ES-I3 (cell line): ENCODE data around the gene COL25A1.
"Not testable (repeated sequence)": the region's sequence is repeated elsewhere in the genome, so short reads cannot be mapped to it uniquely, and the experiment has no call there.

Experiments
- H3K36me3 ChIP-seq: 2 replicates; pipeline ENCODE4 v1.6.1; 2013; ENCODE audit warnings: mild to moderate bottlenecking, low read length, control low read depth, moderate library complexity; ENCODE audit not compliant: insufficient read depth
- H3K4me1 ChIP-seq: 2 replicates; pipeline ENCODE4 v1.6.1; 2013; ENCODE audit warnings: mild to moderate bottlenecking, control low read depth, low read length; ENCODE audit not compliant: insufficient read depth
- H3K9ac ChIP-seq: 2 replicates; pipeline ENCODE4 v1.6.1; 2013; ENCODE audit warnings: low read depth, mild to moderate bottlenecking, low read length, moderate library complexity
- H3K9me3 ChIP-seq: 2 replicates; pipeline ENCODE4 v1.6.1; 2013; ENCODE audit warnings: mild to moderate bottlenecking, low read length, moderate library complexity; ENCODE audit not compliant: control insufficient read depth, insufficient read depth

Gene COL25A1

GRCh38 chr4:109078724-109079123, 223.7 kb downstream of the COL25A1 start:
- Histone ChIP-seq H3K9ac (no peak overlapping the region), H3K36me3 (no peaks in the 10 kb centered on the region), H3K9me3 (no peaks in the 10 kb centered on the region; the same call in 1 of the 2 replicates), H3K4me1 (0 out of 2 replicates have a peak, but pooled peaks cover 3% of the 10 kb centered on the region)

GRCh38 chr4:109077505-109077904, 225.0 kb downstream of the COL25A1 start:
- H3K4me1 ChIP-seq, result 0 out of 2 replicates have a peak, but pooled peaks cover 3% of the 10 kb centered on the region
- no peaks in the 10 kb centered on the region; the same call in 1 of the 2 replicates for H3K9me3 ChIP-seq
- no peaks in the 10 kb centered on the region for H3K36me3 ChIP-seq
- no peak overlapping the region for H3K9ac ChIP-seq

- H3K4me1 ChIP-seq, H3K9me3 ChIP-seq, H3K36me3 ChIP-seq, H3K9ac ChIP-seq: not testable (repeated sequence)
Observed at GRCh38 chr4:109076709-109077108, 225.7 kb downstream of the COL25A1 start.

GRCh38 chr4:109075621-109076020, 226.8 kb downstream of the COL25A1 start:
- Histone ChIP-seq H3K9ac (no peak overlapping the region), H3K9me3 (no peaks in the 10 kb centered on the region; the same call in 1 of the 2 replicates), H3K4me1 (0 out of 2 replicates have a peak, but pooled peaks cover 3% of the 10 kb centered on the region), H3K36me3 (no peaks in the 10 kb centered on the region)

GRCh38 chr4:109072595-109072994, 229.9 kb downstream of the COL25A1 start:
- Histone ChIP-seq H3K36me3 (no peaks in the 10 kb centered on the region), H3K4me1 (no peaks in the 10 kb centered on the region), H3K9ac (no peak overlapping the region), H3K9me3 (no peaks in the 10 kb centered on the region; the same call in 1 of the 2 replicates)

GRCh38 chr4:109070677-109071076, 231.8 kb downstream of the COL25A1 start:
- not testable (repeated sequence) for H3K4me1 ChIP-seq, H3K36me3 ChIP-seq, H3K9ac ChIP-seq, H3K9me3 ChIP-seq

- H3K9me3 ChIP-seq, result no peaks in the 10 kb centered on the region
- H3K4me1 ChIP-seq, result no peaks in the 10 kb centered on the region
- no peak overlapping the region for H3K9ac ChIP-seq
- no peaks in the 10 kb centered on the region for H3K36me3 ChIP-seq
Observed at GRCh38 chr4:109067508-109068235, 234.8 kb downstream of the COL25A1 start.

- Histone ChIP-seq H3K36me3 (no peaks in the 10 kb centered on the region), H3K9me3 (no peaks in the 10 kb centered on the region), H3K4me1 (no peaks in the 10 kb centered on the region), H3K9ac (no peak overlapping the region)
Observed at GRCh38 chr4:109065006-109065405, 237.5 kb downstream of the COL25A1 start.

GRCh38 chr4:109053257-109053656, 249.2 kb downstream of the COL25A1 start:
- Histone ChIP-seq H3K36me3 (no peaks in the 10 kb centered on the region), H3K9me3 (no peaks in the 10 kb centered on the region), H3K9ac (no peak overlapping the region), H3K4me1 (no peaks in the 10 kb centered on the region)

GRCh38 chr4:109052821-109053220, 249.6 kb downstream of the COL25A1 start:
- no peak overlapping the region for H3K9ac ChIP-seq

GRCh38 chr4:109051054-109051453, 251.4 kb downstream of the COL25A1 start:
- H3K9ac ChIP-seq, result no peak overlapping the region
- no peaks in the 10 kb centered on the region for H3K36me3 ChIP-seq
- H3K4me1 ChIP-seq, result no peaks in the 10 kb centered on the region
- H3K9me3 ChIP-seq, result no peaks in the 10 kb centered on the region

More at GRCh38 chr4:109052821-109053220, 249.6 kb downstream of the COL25A1 start:
- H3K36me3 ChIP-seq, result no peaks in the 10 kb centered on the region
- H3K9me3 ChIP-seq, result no peaks in the 10 kb centered on the region
- no peaks in the 10 kb centered on the region for H3K4me1 ChIP-seq

- H3K9ac ChIP-seq, result no peak overlapping the region
Observed at GRCh38 chr4:109049926-109050325, 252.5 kb downstream of the COL25A1 start.

GRCh38 chr4:109046471-109047201, 255.8 kb downstream of the COL25A1 start:
- Histone ChIP-seq H3K36me3 (no peaks in the 10 kb centered on the region), H3K9me3 (no peaks in the 10 kb centered on the region), H3K4me1 (no peaks in the 10 kb centered on the region), H3K9ac (no peak overlapping the region)

More at GRCh38 chr4:109049926-109050325, 252.5 kb downstream of the COL25A1 start:
- Histone ChIP-seq H3K36me3 (no peaks in the 10 kb centered on the region), H3K9me3 (no peaks in the 10 kb centered on the region), H3K4me1 (no peaks in the 10 kb centered on the region)

- Histone ChIP-seq H3K36me3 (no peaks in the 10 kb centered on the region), H3K9me3 (no peaks in the 10 kb centered on the region), H3K4me1 (no peaks in the 10 kb centered on the region), H3K9ac (no peak overlapping the region)
Observed at GRCh38 chr4:109044431-109044830, 258.0 kb downstream of the COL25A1 start.

- Histone ChIP-seq H3K36me3 (no peaks in the 10 kb centered on the region), H3K9ac (no peak overlapping the region), H3K9me3 (no peaks in the 10 kb centered on the region), H3K4me1 (no peaks in the 10 kb centered on the region)
Observed at GRCh38 chr4:109043286-109043685, 259.2 kb downstream of the COL25A1 start.
